GM12878 (cell line): ENCODE results near the gene MRPL32. TPM values are rescaled to one million over a fixed set of nuclear protein-coding genes. Genes with fewer than 3 reads are reported as not detected.

Experiments
- CEBPB ChIP-seq, 2 experiments: fragments of 150-350 bp in 1 of 2; IDR thresholded peaks; 2 replicates each; pipeline ENCODE4 v1.6.1; 2012 to 2014; ENCODE audit warnings: low read depth in 2 of 2, low read length in 2 of 2, borderline replicate concordance in 1 of 2, inconsistent platforms in 1 of 2
- CEBPZ ChIP-seq: fragments of 150-350 bp; IDR thresholded peaks from 2 replicates; pipeline ENCODE4 v1.6.1; 2016; ENCODE audit warnings: low read depth, low read length
- CHD4 ChIP-seq: fragments of 200-600 bp; sonication (generic); IDR thresholded peaks from 2 replicates; pipeline ENCODE4 v1.6.1; 2016; ENCODE audit warnings: mild to moderate bottlenecking
- CREM ChIP-seq: IDR thresholded peaks from 2 replicates; pipeline ENCODE4 v1.6.1; 2014; ENCODE audit warnings: antibody characterized with exemption, low read depth
- E4F1 ChIP-seq: fragments of 450-650 bp; IDR thresholded peaks from 2 replicates; pipeline ENCODE4 v1.6.1; 2018; ENCODE audit warnings: borderline replicate concordance, mild to moderate bottlenecking; ENCODE audit not compliant: partially characterized antibody
- IRF4 ChIP-seq: IDR thresholded peaks from 2 replicates; pipeline ENCODE4 v1.6.1; 2011; ENCODE audit warnings: low read depth, low read length
- KDM1A ChIP-seq: fragments of 200-600 bp; sonication (generic); IDR thresholded peaks from 2 replicates; pipeline ENCODE4 v1.6.1; 2016; ENCODE audit warnings: borderline replicate concordance
- NFYB ChIP-seq: IDR thresholded peaks from 2 replicates; pipeline ENCODE4 v1.6.1; 2011; ENCODE audit warnings: low read depth, mild to moderate bottlenecking, low read length, improper control_type of control experiment, moderate library complexity; ENCODE audit not compliant: insufficient read depth
- PKNOX1 ChIP-seq: fragments of 450-650 bp; IDR thresholded peaks from 2 replicates; pipeline ENCODE4 v1.6.1; 2016; ENCODE audit warnings: mild to moderate bottlenecking
- PRDM15 ChIP-seq: fragments of 450-650 bp; formaldehyde crosslinking; IDR thresholded peaks from 2 replicates; pipeline ENCODE4 v1.4.0; 2020; ENCODE audit warnings: mild to moderate bottlenecking, moderate library complexity
- RBBP5 ChIP-seq: fragments of 200-600 bp; sonication (generic); conservative IDR thresholded peaks from 2 replicates; pipeline ENCODE4 v1.6.1; 2016
- RCOR1 ChIP-seq: conservative IDR thresholded peaks from 2 replicates; pipeline ENCODE4 v1.6.1; 2012; ENCODE audit warnings: low read depth, low read length, improper control_type of control experiment
- RELB ChIP-seq: fragments of 450-650 bp; IDR thresholded peaks from 2 replicates; pipeline ENCODE4 v1.6.1; 2017; ENCODE audit warnings: low read depth, mild to moderate bottlenecking, moderate library complexity
- TCF3 ChIP-seq: IDR thresholded peaks from 2 replicates; pipeline ENCODE4 v1.6.1; 2012; ENCODE audit warnings: low read depth, mild to moderate bottlenecking, low read length, borderline replicate concordance; ENCODE audit not compliant: insufficient read depth
- TCF7 ChIP-seq: IDR thresholded peaks from 2 replicates; pipeline ENCODE4 v1.6.1; 2014; ENCODE audit warnings: antibody characterized with exemption, borderline replicate concordance
- WRNIP1 ChIP-seq: IDR thresholded peaks from 2 replicates; pipeline ENCODE4 v1.6.1; 2011; ENCODE audit warnings: low read depth, low read length, improper control_type of control experiment, borderline replicate concordance
- ZNF217 ChIP-seq: fragments of 450-650 bp; IDR thresholded peaks from 2 replicates; pipeline ENCODE4 v1.6.1; 2017; ENCODE audit warnings: antibody characterized with exemption, mild to moderate bottlenecking
- polyA plus RNA-seq, 11 experiments: library from polyadenylated mRNA; depleted of rRNA in 4 of 11; unstranded in 6 of 11; stranded (reverse) in 5 of 11; fragments of >200 nt; fragmentation: Nextera tagmentation in 4 of 11; fragmentation: Illumina TruSeq in 1 of 11; extraction: Ambion mirVana in 4 of 11; extraction: Trizol in 1 of 11; gene quantifications; 1 replicate in 1 of 11; 2 replicates in 10 of 11; pipeline versions ENCODE4 v1.2.1 to v1.2.3, GENCODE V29; 2011 to 2016; ENCODE audit warnings: inconsistent platforms in 2 of 11, missing spikeins in 2 of 11, low read depth in 1 of 11
- total RNA-seq, 4 experiments: library from RNA; depleted of rRNA in 3 of 4; stranded (reverse); fragments of >200 nt in 3 of 4; fragmentation: Illumina TruSeq in 1 of 4; extraction: Trizol in 1 of 4; gene quantifications; 2 replicates each; pipeline versions ENCODE4 v1.2.1 to v1.2.3, GENCODE V29; 2013 to 2021

Gene MRPL32
- total and polyA plus RNA-seq, 10 of the 15 experiments (the other 5 are each of a cell fraction or from before 2014, with no cell fraction given) = 65.3 to 339 (median 112) TPM

GRCh38 chr7:42945821-42946626, 13.8 kb downstream of the MRPL32 start (continued):
- no peak for TF ChIP-seq CHD4
- TF ChIP-seq E4F1 = no peak
- peak; percentile 74; the same call in 1 of the 2 replicates for TF ChIP-seq RELB
- no peak for TF ChIP-seq WRNIP1
- no peak for TF ChIP-seq NFYB
- no peak for TF ChIP-seq TCF7
- no peak for TF ChIP-seq CEBPZ
- TF ChIP-seq RBBP5 = no peak
- TF ChIP-seq ZNF217 = no peak
- no peak for TF ChIP-seq RCOR1
- no peak for TF ChIP-seq CREM
- no peak for TF ChIP-seq CEBPB (IDR thresholded peaks at IDR 0.05; ENCODE audit: borderline replicate concordance in 1 of 2, low read depth in 2 of 2, low read length in 2 of 2)
- peak; percentile 32; the same call in 1 of the 2 replicates for TF ChIP-seq PKNOX1
- TF ChIP-seq TCF3 = no peak
- no peak for TF ChIP-seq PRDM15 (CRISPR knock-in tag)
- TF ChIP-seq IRF4 = no peak
- no peak for TF ChIP-seq KDM1A
